ENCODE measurements around the gene TRIM46. TPM values are rescaled to one million over a fixed set of nuclear protein-coding genes. Genes with fewer than 3 reads are reported as not detected.

TRIM46 gene
- total and polyA plus RNA-seq, 2 of the 13 experiments (the other 11 are each of a cell fraction or from before 2014, with no cell fraction given): 0.04 to 0.09 TPM

GRCh38 chr1:155139895-155140629, 33.6 kb upstream of the TRIM46 start, which contains the start of gene DPM3 (continued):
- TF ChIP-seq ZBTB3 (CRISPR knock-in tag; IDR thresholded peaks at IDR 0.05; ENCODE audit: borderline replicate concordance, low read depth) (no peak), ZNF749 (CRISPR knock-in tag; IDR thresholded peaks at IDR 0.05; ENCODE audit: borderline replicate concordance) (no peak), SSRP1 (CRISPR knock-in tag; IDR thresholded peaks at IDR 0.05) (no peak), JARID2 (CRISPR knock-in tag; IDR thresholded peaks at IDR 0.05; ENCODE audit: insufficient replicate concordance) (no peak), ZNF564 (CRISPR knock-in tag; IDR thresholded peaks at IDR 0.05) (no peak), ZMYM3 (CRISPR knock-in tag; IDR thresholded peaks at IDR 0.05) (no peak), HOXA9 (CRISPR knock-in tag; IDR thresholded peaks at IDR 0.05; ENCODE audit: borderline replicate concordance) (no peak), ZSCAN5A (CRISPR knock-in tag; IDR thresholded peaks at IDR 0.05; ENCODE audit: borderline replicate concordance) (no peak), MLLT10 (CRISPR knock-in tag; IDR thresholded peaks at IDR 0.05) (no peak), GATAD1 (CRISPR knock-in tag; IDR thresholded peaks at IDR 0.05) (peak; percentile 92), ZNF572 (CRISPR knock-in tag; IDR thresholded peaks at IDR 0.05) (no peak), HMGA1 (CRISPR knock-in tag; conservative IDR thresholded peaks at IDR 0.05) (no peak), MYPOP (CRISPR knock-in tag; IDR thresholded peaks at IDR 0.05) (no peak), REL (CRISPR knock-in tag; conservative IDR thresholded peaks at IDR 0.05) (no peak), NFIC (IDR thresholded peaks at IDR 0.05; ENCODE audit: low read length) (no peak; the same call in 1 of the 2 replicates), MIXL1 (CRISPR knock-in tag; IDR thresholded peaks at IDR 0.05) (peak; percentile 25; the same call in 1 of the 2 replicates), KDM1A (CRISPR knock-in tag; IDR thresholded peaks at IDR 0.05) (no peak), SMAD1 (CRISPR knock-in tag; IDR thresholded peaks at IDR 0.05; ENCODE audit: borderline replicate concordance, low read depth) (no peak), MTF1 (CRISPR knock-in tag; IDR thresholded peaks at IDR 0.05) (no peak), ZNF616 (CRISPR knock-in tag; IDR thresholded peaks at IDR 0.05; ENCODE audit: low read depth) (no peak), CCDC6 (CRISPR knock-in tag; IDR thresholded peaks at IDR 0.05) (no peak), SP1 (IDR thresholded peaks at IDR 0.05) (no peak), SP1 (CRISPR knock-in tag; IDR thresholded peaks at IDR 0.05) (peak; percentile 68), KLF6 (CRISPR knock-in tag; IDR thresholded peaks at IDR 0.05) (0 out of 2 replicates have a peak, but pooled peaks have one; percentile 32), ZMYM2 (CRISPR knock-in tag; IDR thresholded peaks at IDR 0.05) (no peak)
- TF ChIP-seq, protein P1, sequence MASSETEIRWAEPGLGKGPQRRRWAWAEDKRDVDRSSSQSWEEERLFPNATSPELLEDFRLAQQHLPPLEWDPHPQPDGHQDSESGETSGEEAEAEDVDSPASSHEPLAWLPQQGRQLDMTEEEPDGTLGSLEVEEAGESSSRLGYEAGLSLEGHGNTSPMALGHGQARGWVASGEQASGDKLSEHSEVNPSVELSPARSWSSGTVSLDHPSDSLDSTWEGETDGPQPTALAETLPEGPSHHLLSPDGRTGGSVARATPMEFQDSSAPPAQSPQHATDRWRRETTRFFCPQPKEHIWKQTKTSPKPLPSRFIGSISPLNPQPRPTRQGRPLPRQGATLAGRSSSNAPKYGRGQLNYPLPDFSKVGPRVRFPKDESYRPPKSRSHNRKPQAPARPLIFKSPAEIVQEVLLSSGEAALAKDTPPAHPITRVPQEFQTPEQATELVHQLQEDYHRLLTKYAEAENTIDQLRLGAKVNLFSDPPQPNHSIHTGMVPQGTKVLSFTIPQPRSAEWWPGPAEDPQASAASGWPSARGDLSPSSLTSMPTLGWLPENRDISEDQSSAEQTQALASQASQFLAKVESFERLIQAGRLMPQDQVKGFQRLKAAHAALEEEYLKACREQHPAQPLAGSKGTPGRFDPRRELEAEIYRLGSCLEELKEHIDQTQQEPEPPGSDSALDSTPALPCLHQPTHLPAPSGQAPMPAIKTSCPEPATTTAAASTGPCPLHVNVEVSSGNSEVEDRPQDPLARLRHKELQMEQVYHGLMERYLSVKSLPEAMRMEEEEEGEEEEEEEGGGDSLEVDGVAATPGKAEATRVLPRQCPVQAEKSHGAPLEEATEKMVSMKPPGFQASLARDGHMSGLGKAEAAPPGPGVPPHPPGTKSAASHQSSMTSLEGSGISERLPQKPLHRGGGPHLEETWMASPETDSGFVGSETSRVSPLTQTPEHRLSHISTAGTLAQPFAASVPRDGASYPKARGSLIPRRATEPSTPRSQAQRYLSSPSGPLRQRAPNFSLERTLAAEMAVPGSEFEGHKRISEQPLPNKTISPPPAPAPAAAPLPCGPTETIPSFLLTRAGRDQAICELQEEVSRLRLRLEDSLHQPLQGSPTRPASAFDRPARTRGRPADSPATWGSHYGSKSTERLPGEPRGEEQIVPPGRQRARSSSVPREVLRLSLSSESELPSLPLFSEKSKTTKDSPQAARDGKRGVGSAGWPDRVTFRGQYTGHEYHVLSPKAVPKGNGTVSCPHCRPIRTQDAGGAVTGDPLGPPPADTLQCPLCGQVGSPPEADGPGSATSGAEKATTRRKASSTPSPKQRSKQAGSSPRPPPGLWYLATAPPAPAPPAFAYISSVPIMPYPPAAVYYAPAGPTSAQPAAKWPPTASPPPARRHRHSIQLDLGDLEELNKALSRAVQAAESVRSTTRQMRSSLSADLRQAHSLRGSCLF (CRISPR knock-in tag; IDR thresholded peaks at IDR 0.05; ENCODE audit: borderline replicate concordance): no peak
